Kidney (tissue), 14 donors: ENCODE results near the gene SLX9. TPM values are rescaled to one million over a fixed set of nuclear protein-coding genes. Genes with fewer than 3 reads are reported as not detected.
A peak's percentile ranks its signal among the peaks of the same experiment; 100 is the strongest.

Source experiments
- DNase-seq, 5 donors: peaks; one replicate each; pipeline ENCODE4 v3.0.0-alpha.2; 2013 to 2020
- FAIRE-seq: peaks from 2 replicates; lab custom pipeline; 2012; peaks lifted over from hg19 to GRCh38; lab: Jason Lieb, UNC
- H3K27ac ChIP-seq, 2 donors: one replicate each; pipeline ENCODE4 v1.7.0; 2013; ENCODE audit warnings: low read depth in 2 of 2, low read length in 2 of 2, inconsistent platforms in 1 of 2
- H3K27me3 ChIP-seq: one replicate; pipeline ENCODE4 v1.7.1; 2013; ENCODE audit warnings: low read length, inconsistent platforms; ENCODE audit not compliant: control insufficient read depth, insufficient read depth
- H3K36me3 ChIP-seq, 3 donors: one replicate each; pipeline versions ENCODE4 v1.7.0 to v1.7.1; 2013; ENCODE audit warnings: low read length in 3 of 3, control low read depth in 1 of 3, inconsistent platforms in 1 of 3; ENCODE audit not compliant: insufficient read depth in 3 of 3, control insufficient read depth in 2 of 3
- H3K4me1 ChIP-seq, 3 donors: one replicate each; pipeline versions ENCODE4 v1.7.0 to v1.7.1; 2013; ENCODE audit warnings: low read length in 3 of 3, inconsistent platforms in 1 of 3, low read depth in 1 of 3; ENCODE audit not compliant: control insufficient read depth in 2 of 3, insufficient read depth in 2 of 3
- H3K4me3 ChIP-seq, 3 donors: one replicate each; pipeline versions ENCODE4 v1.7.0 to v1.8.1; 2013; ENCODE audit warnings: low read length in 3 of 3, control low read depth in 1 of 3, inconsistent platforms in 1 of 3
- H3K9ac ChIP-seq, 3 donors: one replicate each; pipeline versions ENCODE4 v1.7.0 to v1.7.1; 2013; ENCODE audit warnings: low read length in 3 of 3, control low read depth in 1 of 3, inconsistent platforms in 1 of 3
- H3K9me3 ChIP-seq, 3 donors: one replicate each; pipeline versions ENCODE4 v1.7.0 to v1.7.1; 2013; ENCODE audit warnings: low read length in 3 of 3, control low read depth in 1 of 3, inconsistent platforms in 1 of 3; ENCODE audit not compliant: control insufficient read depth in 2 of 3, insufficient read depth in 1 of 3
- CTCF ChIP-seq: IDR thresholded peaks from 3 replicates; pipeline ENCODE4 v1.5.1; 2012; ENCODE audit warnings: mild to moderate bottlenecking, moderate library complexity, borderline replicate concordance; ENCODE audit not compliant: insufficient read depth; ENCODE audit errors: extremely low read depth
- intact Hi-C: fragments of 100-400 bp; cut with DNase I; formaldehyde crosslinking; loops from one replicate; pipeline ENCODE4 v1.11.1; 2022
- polyA plus RNA-seq: library from polyadenylated mRNA; stranded (reverse); fragments of 350-450 nt; fragmentation: Illumina TruSeq; extraction: RNeasy Lipid Tissue Mini Kit (QIAGEN cat#74804); gene quantifications from one replicate; pipeline ENCODE4 v1.2.3, GENCODE V29; 2014; ENCODE audit warnings: low read depth, low replicate concordance; ENCODE audit not compliant: insufficient read depth
- total RNA-seq: library from RNA; stranded (reverse); fragmentation: NEBNext Ultra II Directional; extraction: Animal tissue kit (Norgen Biotek cat#: 25700); gene quantifications from one replicate; pipeline ENCODE4 v1.2.1, GENCODE V29; 2021
- donor health status: control.
- donor health status: control.
- donor health status: control.
- donor health status: control.
- donor health status: control.
- donor health status: DM: yes; HTN: yes; CAD: no.
- donor health status: Normal renal cell carcinoma (clear cell type).

Gene SLX9
- total and polyA plus RNA-seq, 2 donors from 2014 or later, result 27.1 to 35.1 TPM

DNA sequence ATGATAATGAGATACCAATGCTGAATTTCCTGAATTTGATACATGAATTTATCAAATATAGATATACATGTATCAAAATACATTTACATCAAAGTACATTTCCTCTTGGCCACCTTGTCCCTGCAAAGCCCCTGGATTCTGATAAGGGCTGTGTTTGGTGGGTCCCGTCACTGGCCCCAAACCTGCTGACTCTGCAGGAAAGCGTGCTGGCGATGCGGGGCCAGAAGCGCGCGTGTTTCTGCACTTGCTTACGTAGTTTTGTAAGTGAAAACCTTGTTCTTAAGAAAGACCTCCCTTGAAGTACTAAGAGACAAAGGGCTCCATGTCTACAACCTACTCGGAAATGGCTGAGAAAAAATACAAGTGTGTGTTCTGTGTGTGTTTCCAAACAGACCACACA, 30.1 kb upstream of the SLX9 start:
- FAIRE-seq (no peak), DNase-seq (no peak)
- no peak for TF ChIP-seq CTCF
- Histone ChIP-seq H3K27ac (no peak overlapping the region), H3K4me3 (no peak overlapping the region), H3K36me3 (no peaks in the 10 kb centered on the region), H3K4me1 (peaks cover 0 to 25% (median 17%) of the 10 kb centered on the region in 3 donors), H3K9me3 (no peaks in the 10 kb centered on the region), H3K27me3 (no peaks in the 10 kb centered on the region), H3K9ac (no peak overlapping the region)
- intact Hi-C loops, result no loop called here

DNA sequence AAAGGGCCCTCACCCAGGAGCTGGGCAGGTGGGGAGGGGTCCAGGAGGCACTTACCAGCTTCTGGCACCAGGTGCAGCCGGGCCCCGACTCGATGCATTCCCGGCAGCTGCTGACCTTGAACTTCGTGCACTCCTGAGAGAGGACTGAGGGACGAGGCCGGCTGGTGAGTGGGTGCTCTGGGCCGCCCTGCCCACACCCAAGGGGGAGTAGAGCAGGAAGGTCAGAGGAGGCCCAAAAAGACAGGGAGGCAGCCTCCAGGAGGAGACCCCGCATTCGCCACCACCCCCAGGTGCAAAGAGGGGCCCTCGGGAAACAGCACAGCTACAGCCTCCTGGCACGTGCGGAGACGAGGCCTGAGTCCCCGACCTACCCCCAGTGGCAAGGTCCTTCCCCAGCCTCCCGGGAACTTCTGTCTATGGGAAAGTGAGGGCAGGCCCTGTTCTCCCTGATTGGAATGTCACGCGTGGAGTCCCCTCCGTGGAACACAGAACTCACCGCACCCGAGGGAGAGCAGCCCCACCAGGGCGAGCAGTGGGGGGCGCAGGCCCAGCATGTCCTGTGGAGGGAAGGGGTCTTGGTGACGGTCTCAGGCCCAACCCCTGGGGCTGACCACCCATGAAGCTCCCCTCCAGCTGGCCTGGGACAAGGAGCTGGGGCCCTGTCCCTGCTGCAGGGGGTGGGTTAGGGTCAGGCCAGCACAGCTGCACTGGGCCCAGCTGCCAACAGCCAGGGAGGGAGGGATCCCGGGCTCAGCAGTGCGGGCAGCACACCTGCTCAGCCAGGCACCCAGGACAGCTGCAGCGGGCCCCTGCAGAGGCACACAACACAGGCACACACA, 29.4 kb upstream of the SLX9 start:
- TF ChIP-seq CTCF, result no peak
- FAIRE-seq (no peak), DNase-seq (no peak)
- intact Hi-C loops, result no loop called here
- Histone ChIP-seq H3K4me1 (peaks cover 0 to 25% (median 17%) of the 10 kb centered on the region in 3 donors), H3K9ac (no peak overlapping the region), H3K27me3 (no peaks in the 10 kb centered on the region), H3K4me3 (no peak overlapping the region), H3K36me3 (no peaks in the 10 kb centered on the region), H3K9me3 (no peaks in the 10 kb centered on the region), H3K27ac (no peak overlapping the region)

DNA sequence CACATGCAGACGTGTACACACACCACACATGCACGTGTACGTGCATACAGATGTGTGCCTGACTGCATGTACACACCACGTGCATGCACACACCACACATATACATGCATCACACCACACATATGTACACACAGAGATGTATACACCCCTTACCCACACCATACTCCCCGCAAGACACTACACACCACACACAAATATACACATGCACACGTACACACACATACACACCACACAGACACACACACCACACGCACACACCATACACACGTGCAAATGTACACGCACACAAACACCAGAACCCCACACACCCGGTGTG, 28.8 kb upstream of the SLX9 start:
- no peak for FAIRE-seq
- H3K4me1 ChIP-seq, result peaks cover 0 to 23% (median 17%) of the 10 kb centered on the region in 3 donors
- no peak overlapping the region for H3K9ac ChIP-seq

More for the DNA sequence above, 28.8 kb upstream of the SLX9 start:
- Histone ChIP-seq H3K4me3 (peak overlapping the region in 1 of 3 donors; percentile 3), H3K36me3 (no peaks in the 10 kb centered on the region), H3K9me3 (no peaks in the 10 kb centered on the region), H3K27ac (no peak overlapping the region), H3K27me3 (no peaks in the 10 kb centered on the region)
- TF ChIP-seq CTCF, result no peak
- intact Hi-C loops, result no loop called here
- no peak for DNase-seq
